GM19240 (cell line): Measurements from ENCODE around the gene PRKCSH.

ENCODE experiments used
- DNase-seq: peaks from one replicate; pipeline ENCODE4 v3.0.0; 2011; ENCODE audit warnings: low spot score; ENCODE audit not compliant: insufficient read length

The PRKCSH gene

GRCh38 chr19:11499890-11500420 lies 64.5 kb downstream of the PRKCSH start:
- no peak for DNase-seq
